NCI-H2107 (cell line): ENCODE measurements around the gene MYO5A.
"Not testable (repeated sequence)": the region's sequence is repeated elsewhere in the genome, so short reads cannot be mapped to it uniquely, and the experiment has no call there.

Experiments
- DNase-seq: peaks from one replicate; lab custom pipeline; 2025; lab: John Stamatoyannopoulos, UW

Gene MYO5A

GRCh38 chr15:52528564-52529340 is at the start of gene MYO5A:
Gene MYO5A, minus strand, starts transcription at chr15:52528880. Its CDS starts 74 bp downstream, at chr15:52528806.
- peak; percentile 3 for DNase-seq

- DNase-seq, result no peak
These were observed 48.0 kb upstream of the MYO5A start for GRCh38 chr15:52576692-52577091.

- DNase-seq, result not testable (repeated sequence)
These were observed 46.9 kb upstream of the MYO5A start for GRCh38 chr15:52575573-52575972.

- DNase-seq, result no peak
These were observed 46.4 kb upstream of the MYO5A start for GRCh38 chr15:52575072-52575471.

DNA sequence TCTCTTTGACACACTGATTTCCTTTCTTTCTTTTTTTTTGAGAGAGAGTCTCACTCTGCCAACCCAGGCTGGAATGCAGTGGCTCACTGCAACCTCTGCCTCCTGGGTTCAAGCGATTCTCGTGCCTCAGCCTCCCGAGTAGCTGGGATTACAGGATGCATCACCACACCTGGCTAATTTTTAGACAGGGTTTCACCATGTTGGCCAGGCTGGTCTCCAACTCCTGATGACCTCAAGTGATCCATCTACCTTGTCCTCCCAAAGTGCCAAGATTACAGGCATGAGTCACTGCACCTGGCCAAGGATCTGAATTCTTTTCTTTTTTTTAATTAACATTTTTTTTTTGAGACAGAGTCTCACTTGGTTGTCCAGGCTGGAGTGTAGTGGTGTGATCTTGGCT is 45.9 kb upstream of the MYO5A start:
- not testable (repeated sequence) for DNase-seq

GRCh38 chr15:52568601-52569585 is 40.2 kb upstream of the MYO5A start, which contains the start of gene ARPP19:
Gene ARPP19, minus strand, starts transcription at chr15:52569030. Its CDS starts 138 bp downstream, at chr15:52568892.
- peak; percentile 48 for DNase-seq

DNA sequence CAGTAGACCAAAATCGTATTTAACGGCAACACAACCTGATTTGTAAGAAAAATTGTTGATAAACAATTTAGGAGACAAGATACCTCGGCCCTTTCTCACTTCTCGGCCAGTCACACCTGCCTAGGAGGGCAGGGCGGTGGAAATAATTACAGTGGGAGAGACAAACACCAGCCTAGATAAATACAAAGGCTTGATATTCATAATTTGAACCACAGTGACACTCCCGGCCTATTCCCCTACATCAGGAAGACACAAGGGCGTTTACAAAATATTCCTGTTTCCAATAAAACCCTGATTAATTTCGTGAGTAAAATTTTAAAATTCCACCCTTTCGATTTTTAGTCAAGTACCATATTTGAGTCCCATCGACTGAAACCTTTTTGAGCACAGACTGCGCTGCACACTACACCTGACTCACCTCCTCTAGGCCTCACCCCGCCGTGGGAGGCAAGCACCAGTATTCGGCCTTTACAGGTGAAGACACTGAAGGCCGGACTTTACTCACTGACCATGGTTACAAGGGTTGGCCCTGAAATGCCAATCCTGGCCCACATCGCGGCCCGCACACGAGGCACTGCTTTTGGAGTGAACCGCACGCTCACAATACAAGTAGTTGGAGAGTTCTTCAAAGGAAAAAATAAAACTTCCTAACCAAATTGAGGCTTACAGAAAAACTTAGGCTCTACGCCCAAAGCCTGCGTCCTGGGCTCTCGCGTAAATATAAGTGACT is 39.4 kb upstream of the MYO5A start:
- no peak for DNase-seq

DNA sequence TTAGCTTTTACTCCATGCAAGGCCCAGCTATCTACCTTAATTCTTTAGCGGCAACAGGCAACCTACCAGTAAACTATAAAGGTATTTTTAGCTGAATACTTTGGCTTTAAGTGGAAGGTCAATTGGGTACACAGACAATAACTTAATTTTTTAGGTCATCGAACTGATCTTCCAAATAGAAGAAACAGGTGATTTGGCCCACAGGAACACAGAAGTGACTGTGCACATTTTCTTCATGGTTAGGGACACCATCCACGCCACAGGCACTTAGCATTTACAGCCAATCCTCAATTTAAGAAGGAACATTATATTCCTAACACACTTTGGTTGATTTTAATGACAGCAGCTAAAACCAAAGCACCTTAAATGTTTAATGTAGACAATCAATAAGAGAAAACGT is 38.2 kb upstream of the MYO5A start:
- no peak for DNase-seq

DNA sequence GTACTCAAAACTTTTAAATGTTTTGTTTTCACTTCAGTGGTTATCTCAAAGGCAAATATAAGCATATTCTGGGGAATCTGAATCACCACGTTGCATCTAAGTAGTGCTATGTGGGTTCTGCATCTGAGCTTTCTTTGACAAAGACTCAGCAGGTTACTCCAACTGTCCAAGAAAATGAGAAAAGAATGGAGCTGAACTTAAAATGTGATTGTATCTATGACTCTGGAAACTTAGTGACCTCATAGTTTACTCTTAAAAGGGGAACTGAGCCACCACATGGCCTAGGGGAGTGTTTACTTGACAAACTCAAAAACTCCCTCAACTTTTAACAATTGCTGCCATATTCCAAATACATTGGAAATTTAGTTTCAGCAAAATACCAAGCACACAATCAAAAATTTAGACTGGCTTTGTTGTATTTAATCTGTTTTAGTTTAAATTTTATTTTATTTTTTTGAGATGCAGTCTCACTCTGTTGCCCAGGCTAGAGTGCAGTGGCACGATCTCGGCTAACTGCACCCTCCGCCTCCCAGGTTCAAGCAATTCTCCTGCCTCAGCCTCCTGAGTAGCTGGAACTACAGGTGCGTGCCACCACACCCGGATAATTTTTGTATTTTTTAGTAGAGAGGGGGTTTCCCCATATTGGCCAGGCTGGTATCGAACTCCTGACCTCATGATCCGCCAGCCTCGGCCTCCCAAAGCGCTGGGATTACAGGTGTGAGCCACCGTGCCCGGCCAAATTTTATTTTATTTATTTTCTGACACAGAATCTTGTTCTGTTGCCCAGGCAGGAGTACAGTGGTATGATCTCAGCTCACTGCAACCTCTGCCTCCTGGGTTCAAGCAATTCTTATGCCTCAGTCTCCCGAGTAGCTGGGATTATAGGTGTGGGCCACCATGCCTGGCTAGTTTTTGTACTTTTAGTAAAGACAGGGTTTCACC is 37.0 kb upstream of the MYO5A start:
- DNase-seq, result not testable (repeated sequence)

GRCh38 chr15:52563501-52564060 is 34.9 kb upstream of the MYO5A start:
- no peak for DNase-seq

GRCh38 chr15:52559575-52559974 is 30.9 kb upstream of the MYO5A start:
- no peak for DNase-seq

- DNase-seq, result no peak
These were observed 30.3 kb upstream of the MYO5A start for GRCh38 chr15:52559022-52559421.

GRCh38 chr15:52558196-52558595 is 29.5 kb upstream of the MYO5A start:
- DNase-seq, result no peak

DNA sequence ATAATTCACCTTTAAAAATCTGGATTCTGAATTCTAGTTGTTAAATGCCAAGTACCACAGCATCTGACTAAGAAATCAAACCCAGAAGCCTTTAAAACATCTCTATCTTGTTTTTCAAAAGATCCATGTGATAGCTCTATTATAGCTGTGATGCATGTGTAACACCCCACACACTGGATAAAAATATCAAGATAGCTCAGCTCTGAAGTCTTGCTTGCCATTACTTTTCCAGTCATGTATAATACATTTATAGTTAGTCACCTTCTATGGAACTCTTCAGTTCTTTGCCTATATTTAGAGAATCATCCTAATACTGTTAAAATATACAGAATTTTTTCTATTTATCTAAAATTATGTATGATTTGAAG is 28.6 kb upstream of the MYO5A start:
- DNase-seq, result no peak

DNA sequence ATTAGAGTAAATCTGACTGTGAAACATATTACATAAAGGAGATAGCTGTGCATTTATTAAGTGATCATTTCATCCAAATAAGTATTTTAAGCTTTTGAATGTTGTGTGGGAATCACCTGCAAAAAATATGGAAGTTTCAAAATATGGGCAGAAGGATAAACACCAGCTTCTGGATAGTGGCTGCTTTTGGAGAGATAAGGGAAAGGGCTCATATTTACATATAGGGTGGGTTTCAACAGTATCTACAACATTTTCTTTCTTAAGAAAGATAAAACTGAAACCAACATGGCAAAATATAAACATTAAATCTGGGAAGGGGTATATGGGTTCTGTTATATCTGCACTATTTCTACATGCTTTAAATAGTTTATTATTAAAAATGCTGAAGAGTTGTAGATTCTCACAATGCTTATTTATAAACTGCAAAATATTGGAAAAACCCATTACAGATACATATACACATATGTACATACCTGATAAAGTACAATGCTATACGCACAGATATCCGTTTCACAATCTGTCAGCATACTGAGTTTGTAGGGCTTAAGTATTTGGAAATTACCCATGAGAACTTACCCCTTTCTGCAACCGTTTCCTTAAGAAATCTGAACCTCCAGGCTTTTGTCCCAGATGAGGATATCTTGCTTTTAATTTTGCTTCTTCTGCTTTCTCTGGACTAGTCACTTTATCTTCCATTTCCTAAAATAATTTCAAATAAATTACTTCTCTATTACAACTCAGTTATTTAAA is 28.0 kb upstream of the MYO5A start:
- no peak for DNase-seq

GRCh38 chr15:52552303-52552702 is 23.6 kb upstream of the MYO5A start:
- DNase-seq, result no peak

GRCh38 chr15:52551762-52552161 is 23.1 kb upstream of the MYO5A start:
- DNase-seq, result no peak

- DNase-seq, result not testable (repeated sequence)
These were observed 22.5 kb upstream of the MYO5A start for GRCh38 chr15:52551186-52551585.

GRCh38 chr15:52546031-52546751 is 17.5 kb upstream of the MYO5A start:
- DNase-seq, result no peak
